GM15510 (cell line): Measurements from ENCODE around the gene MTERF4.

Experiments used
- POLR2A ChIP-seq: IDR thresholded peaks from 3 replicates; pipeline ENCODE4 v1.6.1; 2011; ENCODE audit warnings: borderline replicate concordance; ENCODE audit not compliant: insufficient read length; ENCODE audit errors: extremely low read depth

Gene MTERF4

DNA sequence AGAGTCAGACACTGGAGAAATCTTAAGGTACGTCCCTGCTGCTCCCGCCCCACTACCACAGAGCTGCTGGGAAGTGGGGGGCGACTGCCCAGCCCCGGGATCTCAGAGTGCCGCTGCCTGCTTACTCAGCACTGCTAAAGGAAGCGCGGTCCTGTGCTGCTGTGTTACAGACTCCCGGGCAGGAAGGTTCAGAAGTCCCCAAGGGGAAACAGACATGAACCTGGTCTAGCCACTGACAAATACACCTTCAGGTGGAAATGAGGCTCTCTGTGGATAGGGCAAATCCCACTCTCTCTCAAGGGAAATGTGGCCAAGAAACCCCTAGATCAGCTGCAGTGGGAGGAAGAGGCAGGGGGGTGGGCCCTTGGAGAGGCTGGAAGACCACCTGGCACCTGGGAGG is 13.7 kb downstream of the MTERF4 start:
- TF ChIP-seq POLR2A, result no peak

GRCh38 chr2:241087420-241088268 is 14.4 kb downstream of the MTERF4 start:
- TF ChIP-seq POLR2A, result no peak

GRCh38 chr2:241084856-241085444 is 17.1 kb downstream of the MTERF4 start:
- TF ChIP-seq POLR2A, result no peak

- TF ChIP-seq POLR2A, result no peak
Observed at GRCh38 chr2:241083091-241083415, 19.0 kb downstream of the MTERF4 start.

DNA sequence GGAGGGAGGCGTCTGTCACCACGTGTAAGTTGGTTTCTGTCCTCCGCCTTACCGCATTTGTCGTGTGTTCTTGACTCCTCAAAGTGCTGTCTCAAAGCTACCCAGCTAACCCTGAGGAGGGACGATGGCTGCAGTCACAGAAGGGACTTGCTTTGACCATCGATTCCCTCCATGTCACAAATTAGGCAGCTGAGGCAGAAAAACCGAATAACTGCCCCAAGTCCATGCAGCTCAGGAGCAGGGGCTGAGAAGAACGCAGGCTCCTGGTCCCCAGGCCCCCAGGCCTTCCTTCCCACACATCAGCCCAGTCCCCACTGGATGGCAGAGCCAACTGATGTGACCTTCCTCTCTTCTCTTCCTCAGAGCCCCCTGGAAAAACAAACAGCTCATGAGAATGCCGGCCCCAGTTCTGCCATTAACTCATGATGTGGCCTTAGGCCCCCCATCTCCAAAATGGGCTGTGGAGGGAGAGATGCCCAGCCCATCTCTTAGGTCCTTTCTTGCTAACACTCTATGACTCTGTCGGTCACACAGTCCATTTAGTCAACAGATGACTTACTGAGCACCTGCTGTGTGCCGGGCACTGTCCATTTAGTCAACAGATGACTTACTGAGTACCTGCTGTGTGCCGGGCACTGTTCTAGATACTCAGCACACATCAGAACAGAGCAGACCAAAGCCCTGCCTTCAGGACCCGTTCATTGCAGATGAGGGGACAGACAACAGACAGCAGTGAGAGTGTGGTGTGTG is 19.6 kb downstream of the MTERF4 start:
- TF ChIP-seq POLR2A, result no peak

GRCh38 chr2:241081643-241082340 is 20.3 kb downstream of the MTERF4 start:
- TF ChIP-seq POLR2A, result no peak

- no peak for TF ChIP-seq POLR2A
Observed at GRCh38 chr2:241081190-241081642, 20.9 kb downstream of the MTERF4 start.

- no peak for TF ChIP-seq POLR2A
Observed at GRCh38 chr2:241080405-241081189, 21.5 kb downstream of the MTERF4 start.

GRCh38 chr2:241074901-241075540 is 27.1 kb downstream of the MTERF4 start:
- TF ChIP-seq POLR2A, result no peak

DNA sequence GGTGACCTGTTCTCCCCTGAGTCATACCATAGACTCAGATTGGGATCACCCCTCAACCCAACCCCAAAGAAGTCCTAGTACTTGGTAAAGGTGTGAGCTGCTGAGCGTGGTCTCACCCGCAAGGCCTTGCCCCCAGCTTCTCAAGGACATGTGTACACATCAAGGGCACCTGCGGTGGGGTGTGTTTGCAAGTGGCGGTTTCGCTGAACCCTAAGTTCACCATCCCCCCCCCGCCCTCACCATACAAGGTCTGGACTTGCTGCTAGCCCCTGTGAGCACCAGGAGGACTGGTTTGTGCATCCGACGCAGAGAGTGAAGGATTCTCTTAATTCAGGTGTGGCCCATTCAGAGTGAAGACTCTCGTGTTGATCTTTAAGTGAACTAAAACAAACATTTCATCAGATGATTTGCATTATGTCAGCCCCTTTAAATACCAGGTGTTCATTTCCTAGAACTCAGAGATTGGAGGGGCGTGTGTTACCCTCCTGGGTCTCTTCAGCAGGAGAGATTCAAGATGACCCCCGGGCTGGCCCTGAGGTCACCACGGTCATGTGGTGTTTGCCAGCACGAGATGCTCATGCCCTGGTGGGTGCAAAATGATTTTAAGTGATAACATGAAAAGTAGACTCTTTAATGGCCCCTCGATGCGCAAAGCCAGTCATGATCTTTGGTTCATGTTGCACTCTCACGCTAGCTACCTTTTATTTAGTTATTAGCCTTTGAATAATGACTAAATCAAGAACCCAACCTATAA is 27.8 kb downstream of the MTERF4 start:
- no peak for TF ChIP-seq POLR2A

DNA sequence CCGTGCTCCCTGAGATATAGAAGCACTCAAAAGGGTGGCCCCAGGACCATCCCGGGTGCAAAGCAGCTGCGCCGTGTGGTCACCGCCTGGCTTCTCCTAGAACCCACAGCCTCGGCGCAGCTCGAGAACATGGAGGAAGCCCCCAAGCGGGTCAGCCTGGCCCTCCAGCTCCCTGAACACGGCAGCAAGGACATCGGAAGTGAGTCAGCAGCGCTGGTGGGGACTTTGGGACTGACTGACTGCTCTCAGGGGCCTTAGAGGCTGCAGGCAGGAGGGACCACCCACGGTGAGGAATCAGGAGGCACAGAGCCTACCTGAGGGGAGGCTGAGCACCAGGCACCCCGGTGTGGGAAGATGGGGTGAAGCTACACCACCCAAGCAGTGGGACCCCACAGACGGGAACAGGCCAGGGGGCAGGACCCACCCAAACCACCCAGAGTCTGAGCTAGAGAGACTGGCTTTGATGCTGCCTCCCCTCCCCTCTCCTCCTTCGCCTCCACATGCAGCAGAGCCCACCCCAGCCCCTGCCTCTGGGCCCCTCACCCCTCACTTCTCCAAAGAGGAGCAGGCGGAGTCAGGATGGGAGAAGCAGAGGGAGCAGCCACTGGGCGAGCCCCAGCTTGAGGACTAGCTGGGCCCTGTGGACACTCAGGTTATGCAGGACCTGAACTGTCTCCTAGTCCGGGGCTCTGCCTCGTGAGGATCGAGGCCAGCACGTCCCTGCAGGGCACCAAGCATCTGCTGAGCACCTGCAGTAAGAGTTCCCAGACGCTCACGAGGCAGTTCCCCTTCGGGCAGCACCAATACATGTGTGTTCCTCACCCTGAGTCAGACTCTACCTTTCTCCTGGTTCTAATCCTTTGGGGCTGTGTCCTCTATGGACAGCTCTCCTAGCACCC is 28.7 kb downstream of the MTERF4 start:
- TF ChIP-seq POLR2A, result no peak

DNA sequence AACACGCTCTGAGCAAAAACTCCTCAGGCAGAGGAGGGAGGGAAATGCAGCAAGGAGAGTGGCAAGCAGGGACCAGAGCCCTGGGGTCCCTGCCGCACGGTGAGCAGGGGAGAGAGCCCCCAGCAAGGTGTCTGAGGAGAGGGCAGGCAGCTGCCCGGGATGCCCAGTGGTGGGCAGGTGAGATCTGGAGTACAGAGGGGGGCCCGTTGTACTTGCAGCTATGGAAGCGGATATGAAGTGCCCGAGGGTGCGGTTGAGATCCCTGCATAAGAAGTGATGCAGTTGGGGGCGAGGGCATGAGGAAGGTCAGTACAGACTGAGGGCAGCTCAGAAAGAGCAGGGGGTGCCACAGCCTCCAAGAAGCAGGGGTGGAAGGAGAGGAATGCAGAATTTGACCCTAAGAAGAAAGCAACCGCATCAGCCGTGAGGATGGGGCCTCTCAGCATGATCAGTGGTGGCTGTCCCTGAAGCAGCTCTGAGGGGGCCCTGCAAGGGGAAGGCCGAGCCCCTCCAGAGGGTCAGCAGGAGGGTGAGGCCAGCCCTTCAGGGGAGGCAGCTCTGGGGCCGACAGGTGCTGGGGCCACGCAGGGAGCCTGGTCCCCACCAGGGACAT is 29.4 kb downstream of the MTERF4 start:
- TF ChIP-seq POLR2A, result no peak
